GF-D8 (cell line): ENCODE measurements around the gene MGAT4A.

Experiments used
- DNase-seq: peaks from one replicate; lab custom pipeline; 2025; lab: John Stamatoyannopoulos, UW

Gene MGAT4A

GRCh38 chr2:98572211-98572610 is 158.7 kb downstream of the MGAT4A start:
- no peak for DNase-seq

- DNase-seq = no peak
Observed at GRCh38 chr2:98571796-98572195, 159.1 kb downstream of the MGAT4A start.

- no peak for DNase-seq
Observed at GRCh38 chr2:98571121-98571701, 159.7 kb downstream of the MGAT4A start.

GRCh38 chr2:98570356-98570755 is 160.6 kb downstream of the MGAT4A start:
- no peak for DNase-seq

- DNase-seq = no peak
Observed at GRCh38 chr2:98569915-98570314, 161.0 kb downstream of the MGAT4A start.

GRCh38 chr2:98569197-98569793 is 161.6 kb downstream of the MGAT4A start:
- DNase-seq = no peak
